22Rv1 (cell line): ENCODE measurements around the gene KIRREL3.

Experiments
- H3K27ac ChIP-seq: fragments of 450-650 bp; 2 replicates; pipeline ENCODE4 v1.5.1; 2017
- CTCF ChIP-seq: fragments of 450-650 bp; IDR thresholded peaks from 2 replicates; pipeline ENCODE4 v1.5.1; 2017; ENCODE audit warnings: mild to moderate bottlenecking
- ZFX ChIP-seq: fragments of 450-650 bp; IDR thresholded peaks from 2 replicates; pipeline ENCODE4 v1.6.1; 2017; ENCODE audit warnings: antibody characterized with exemption, borderline replicate concordance

The KIRREL3 gene

GRCh38 chr11:126492331-126493082 is 508.1 kb downstream of the KIRREL3 start:
- TF ChIP-seq CTCF (no peak), ZFX (no peak)
- H3K27ac ChIP-seq: no peak overlapping the region

DNA sequence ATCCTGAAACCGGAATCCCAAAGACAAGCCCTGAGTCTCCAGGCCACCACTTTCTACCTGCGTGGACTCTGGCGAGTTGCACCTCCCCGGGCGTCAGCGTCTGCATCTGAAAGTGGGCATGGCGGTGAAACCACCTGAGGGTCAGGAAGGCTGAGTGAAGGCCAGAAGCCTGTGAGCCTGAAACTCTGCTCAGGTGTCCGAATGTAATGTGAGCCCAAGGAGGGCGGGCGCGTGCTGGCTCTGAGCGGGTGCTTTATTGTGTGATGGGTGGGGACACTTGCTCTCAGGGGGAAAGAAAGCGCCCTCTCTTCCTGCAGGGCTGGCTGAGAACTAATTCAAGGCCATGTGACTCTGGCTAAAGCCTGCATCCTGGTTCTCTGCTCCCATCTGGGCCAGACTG is 509.5 kb downstream of the KIRREL3 start:
- no peak for TF ChIP-seq CTCF
- no peak for TF ChIP-seq ZFX
- H3K27ac ChIP-seq: no peak overlapping the region

DNA sequence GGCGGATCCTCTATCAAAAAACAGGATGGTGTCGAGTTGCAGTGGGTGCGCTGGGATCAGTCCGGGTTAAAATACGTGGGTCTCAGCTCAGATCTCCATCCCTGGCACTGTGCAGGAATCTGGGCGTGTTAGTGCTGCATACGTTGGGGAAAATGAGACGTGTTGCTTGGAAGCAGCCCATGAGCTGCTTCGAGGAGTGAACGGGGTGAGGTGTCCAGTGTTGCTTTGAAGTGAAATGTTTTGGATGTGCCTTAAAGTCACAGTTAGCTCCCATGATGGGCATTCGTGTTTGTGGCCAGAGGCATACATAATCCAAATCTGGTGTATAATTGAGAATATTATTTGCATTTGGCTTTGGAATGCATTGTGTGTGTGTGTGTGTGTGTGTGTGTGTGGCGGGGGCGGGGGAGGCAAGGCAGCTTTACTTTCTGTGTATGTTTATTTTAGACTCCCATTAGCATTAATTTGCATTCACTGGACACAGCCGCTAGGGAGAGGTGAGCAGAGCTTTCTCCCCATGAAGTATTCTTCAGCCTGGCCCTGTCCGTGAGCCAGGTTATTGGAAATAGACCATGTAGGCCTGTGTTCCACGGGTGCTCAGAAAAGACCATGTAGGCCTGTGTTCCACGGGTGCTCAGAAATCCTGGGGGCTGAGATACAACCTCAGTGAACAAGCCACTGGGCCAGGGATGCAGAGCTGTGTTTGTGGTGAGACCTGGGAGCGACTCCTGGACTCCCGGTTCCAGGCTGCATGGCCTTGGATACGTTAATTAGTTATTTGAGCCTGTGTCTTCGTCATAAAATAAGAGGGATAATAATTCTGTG is 510.5 kb downstream of the KIRREL3 start:
- TF ChIP-seq ZFX (no peak), CTCF (no peak)

DNA sequence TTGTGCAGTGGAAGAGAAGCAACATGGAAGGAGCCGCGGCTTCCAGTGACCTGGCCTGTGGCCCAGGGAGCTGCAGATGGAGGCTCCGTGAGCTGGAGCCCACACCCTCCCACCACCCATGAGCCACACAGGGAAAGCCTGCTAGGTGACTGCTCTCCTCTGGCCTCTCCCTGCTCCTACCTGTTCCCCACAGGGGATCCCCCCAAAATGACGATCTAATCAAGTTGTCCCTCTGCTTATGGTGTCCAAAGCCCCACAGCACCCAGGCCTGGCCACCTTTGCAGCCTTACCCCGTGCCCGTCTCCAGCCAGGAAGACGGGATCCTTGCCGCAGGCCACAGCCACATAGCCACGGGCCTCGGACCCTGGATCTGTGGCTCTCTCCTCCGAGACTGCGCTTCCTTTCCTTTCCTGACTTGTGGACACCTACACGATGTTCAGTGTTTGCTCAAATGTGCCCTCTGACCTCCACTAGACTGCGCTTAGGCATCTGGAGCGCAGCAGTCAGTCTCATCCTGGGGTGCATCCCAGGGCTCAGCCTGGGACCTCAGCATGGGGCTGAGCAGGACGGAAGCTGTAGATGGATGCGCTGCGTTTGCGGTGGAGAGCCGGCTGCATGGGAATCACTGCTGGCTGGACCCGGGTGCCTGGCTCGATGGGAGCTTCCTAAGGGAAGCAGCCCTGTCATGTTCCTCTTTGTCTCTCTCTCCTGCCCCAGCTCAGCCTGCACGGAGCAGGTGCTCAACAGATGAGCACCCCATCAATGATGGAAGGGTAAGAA is 511.8 kb downstream of the KIRREL3 start:
- H3K27ac ChIP-seq: no peak overlapping the region
- TF ChIP-seq CTCF (no peak), ZFX (no peak)

More for the DNA sequence above, 510.5 kb downstream of the KIRREL3 start:
- no peak overlapping the region for H3K27ac ChIP-seq

GRCh38 chr11:126487711-126488110 is 512.9 kb downstream of the KIRREL3 start:
- TF ChIP-seq ZFX (no peak), CTCF (no peak)
- no peak overlapping the region for H3K27ac ChIP-seq

DNA sequence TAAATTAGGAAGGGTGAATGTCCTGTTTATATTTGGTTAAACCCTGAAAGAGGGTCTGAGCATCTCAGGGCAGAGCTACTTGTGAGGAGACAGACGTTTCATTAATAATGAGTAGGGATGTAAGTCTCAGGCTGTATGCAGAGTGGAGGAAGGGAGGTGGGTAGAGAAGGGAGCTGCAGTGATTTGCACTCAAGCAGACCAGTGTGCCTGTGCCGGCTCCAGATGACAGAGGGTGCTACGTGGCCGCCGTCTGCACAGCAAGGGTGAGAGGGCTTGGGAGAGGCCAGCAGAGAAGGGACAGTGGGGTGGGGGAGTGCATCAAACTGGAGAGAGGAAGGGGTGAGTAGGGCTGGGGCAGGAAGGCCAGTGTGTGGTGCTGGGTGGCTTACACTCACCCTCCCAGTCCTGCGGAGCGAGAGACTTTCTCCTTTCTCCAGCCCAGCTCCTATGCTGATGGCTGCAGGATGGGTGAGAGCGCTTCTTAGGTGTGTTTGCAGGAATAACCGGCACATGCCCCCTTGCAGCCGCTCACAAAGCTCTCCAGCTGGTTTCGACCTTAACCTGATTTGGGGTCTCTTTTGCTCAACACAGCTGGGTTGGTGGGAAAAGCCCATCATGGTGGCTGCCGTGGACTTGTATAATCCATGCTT is 514.5 kb downstream of the KIRREL3 start:
- TF ChIP-seq CTCF (no peak), ZFX (no peak)
- H3K27ac ChIP-seq: no peak overlapping the region
